ENCODE results near the gene METTL22.

Gene METTL22

DNA sequence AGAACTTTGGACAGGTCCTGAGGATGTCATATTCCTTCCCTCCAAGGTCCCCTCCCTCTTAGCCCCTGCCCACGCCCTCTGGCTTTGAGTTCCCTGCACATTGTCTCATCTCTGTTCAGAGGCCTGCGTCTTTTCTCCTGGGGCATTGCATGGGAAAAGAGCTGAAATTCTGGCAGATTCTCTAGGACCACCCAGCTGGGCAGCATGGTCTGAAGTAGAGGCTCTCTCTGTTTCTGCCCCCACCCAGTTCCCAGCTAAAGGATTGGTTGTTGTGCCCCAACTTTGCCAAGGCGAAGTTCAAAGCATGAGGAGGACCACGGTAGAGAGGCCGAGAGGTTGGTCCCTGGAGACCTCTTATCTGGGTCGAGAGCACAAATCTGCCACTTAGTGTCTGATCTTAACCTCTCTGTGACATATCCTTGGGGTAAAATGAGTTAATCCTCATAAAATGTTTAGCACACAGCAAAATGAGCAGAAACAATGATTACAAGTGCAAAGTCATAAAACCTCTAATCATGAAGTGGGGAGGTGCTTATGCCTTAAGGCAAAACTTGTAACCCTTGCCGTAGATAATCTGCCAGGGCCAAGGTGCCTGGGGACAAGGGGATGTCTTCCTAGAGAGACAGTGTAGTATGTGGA, 55.4 kb downstream of the METTL22 start:
- TF ChIP-seq, protein P1, sequence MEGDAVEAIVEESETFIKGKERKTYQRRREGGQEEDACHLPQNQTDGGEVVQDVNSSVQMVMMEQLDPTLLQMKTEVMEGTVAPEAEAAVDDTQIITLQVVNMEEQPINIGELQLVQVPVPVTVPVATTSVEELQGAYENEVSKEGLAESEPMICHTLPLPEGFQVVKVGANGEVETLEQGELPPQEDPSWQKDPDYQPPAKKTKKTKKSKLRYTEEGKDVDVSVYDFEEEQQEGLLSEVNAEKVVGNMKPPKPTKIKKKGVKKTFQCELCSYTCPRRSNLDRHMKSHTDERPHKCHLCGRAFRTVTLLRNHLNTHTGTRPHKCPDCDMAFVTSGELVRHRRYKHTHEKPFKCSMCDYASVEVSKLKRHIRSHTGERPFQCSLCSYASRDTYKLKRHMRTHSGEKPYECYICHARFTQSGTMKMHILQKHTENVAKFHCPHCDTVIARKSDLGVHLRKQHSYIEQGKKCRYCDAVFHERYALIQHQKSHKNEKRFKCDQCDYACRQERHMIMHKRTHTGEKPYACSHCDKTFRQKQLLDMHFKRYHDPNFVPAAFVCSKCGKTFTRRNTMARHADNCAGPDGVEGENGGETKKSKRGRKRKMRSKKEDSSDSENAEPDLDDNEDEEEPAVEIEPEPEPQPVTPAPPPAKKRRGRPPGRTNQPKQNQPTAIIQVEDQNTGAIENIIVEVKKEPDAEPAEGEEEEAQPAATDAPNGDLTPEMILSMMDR (IDR thresholded peaks at IDR 0.05; ENCODE audit: low read depth, low read length, missing control alignments), result no peak

DNA sequence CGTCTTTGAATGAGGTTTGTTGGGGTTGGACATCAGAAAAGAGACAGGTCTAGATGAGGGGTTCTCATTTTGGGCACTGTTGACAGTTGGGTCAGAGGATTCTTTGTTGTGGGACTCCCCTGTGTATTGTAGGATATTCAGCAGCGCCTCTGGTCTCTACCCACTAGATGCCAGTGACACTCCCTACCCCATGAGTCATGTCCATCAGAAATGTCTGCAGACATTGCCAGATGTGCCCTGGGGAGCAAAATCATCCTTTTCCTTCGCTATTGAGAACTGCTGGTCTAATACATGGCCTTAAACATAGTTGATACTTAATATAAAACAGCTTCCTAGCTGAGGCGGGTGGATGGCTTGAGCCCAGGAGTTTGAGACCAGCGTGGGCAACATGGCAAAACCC, 56.0 kb downstream of the METTL22 start:
- TF ChIP-seq, protein P1 (IDR thresholded peaks at IDR 0.05; ENCODE audit: low read depth, low read length, missing control alignments), result no peak
- no peak for DNase-seq (ENCODE audit: extremely low read depth, low read depth)
- H3K4me3 ChIP-seq (replicated peaks; ENCODE audit: low read depth, low read length), result no peak overlapping the region

More for the DNA sequence above, 55.4 kb downstream of the METTL22 start:
- no peak for DNase-seq (ENCODE audit: extremely low read depth, low read depth)
- no peak overlapping the region for H3K4me3 ChIP-seq (replicated peaks; ENCODE audit: low read depth, low read length)

DNA sequence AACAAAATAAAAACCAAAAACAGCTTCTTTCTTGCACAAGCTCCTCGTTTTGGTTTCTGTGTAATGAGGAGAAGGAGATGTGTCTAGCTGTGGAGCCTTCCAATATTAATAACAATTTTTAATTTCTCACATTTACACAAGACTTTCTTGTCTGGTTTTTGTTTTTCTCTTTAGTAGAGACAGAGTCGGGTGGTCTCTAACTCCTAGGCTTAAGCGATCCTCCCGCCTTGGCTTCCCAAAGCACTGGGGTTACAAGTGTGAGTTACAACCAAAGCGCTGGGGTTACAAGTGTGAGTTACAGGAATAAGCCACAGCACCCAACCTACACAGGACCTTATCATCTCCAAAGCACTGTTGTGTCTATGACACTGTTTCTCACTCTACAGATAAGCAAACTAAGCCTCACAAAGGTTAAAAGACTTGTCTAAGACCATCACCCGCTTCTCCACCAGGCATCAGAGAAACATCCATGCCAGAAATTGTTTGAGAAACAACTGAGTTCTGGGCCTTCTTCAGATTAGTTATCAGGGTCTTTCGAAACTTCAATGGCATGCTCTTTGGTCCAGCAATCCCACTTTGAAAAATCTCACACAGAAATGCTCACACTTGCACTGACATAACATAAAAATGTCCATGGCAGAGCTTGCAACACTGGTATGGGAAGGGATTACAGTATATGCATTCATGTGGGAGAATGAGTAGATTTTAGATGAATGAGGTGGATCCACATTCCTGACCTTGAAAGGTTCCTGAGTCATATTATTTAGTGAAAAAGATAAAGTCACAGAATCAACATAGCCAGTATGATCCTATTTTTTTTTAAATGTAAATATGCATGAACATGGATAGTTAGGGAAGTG, 56.8 kb downstream of the METTL22 start:
- no peak for DNase-seq (ENCODE audit: extremely low read depth, low read depth)
- TF ChIP-seq, protein P1 (IDR thresholded peaks at IDR 0.05; ENCODE audit: low read depth, low read length, missing control alignments), result no peak
- H3K4me3 ChIP-seq (replicated peaks; ENCODE audit: low read depth, low read length), result no peak overlapping the region

DNA sequence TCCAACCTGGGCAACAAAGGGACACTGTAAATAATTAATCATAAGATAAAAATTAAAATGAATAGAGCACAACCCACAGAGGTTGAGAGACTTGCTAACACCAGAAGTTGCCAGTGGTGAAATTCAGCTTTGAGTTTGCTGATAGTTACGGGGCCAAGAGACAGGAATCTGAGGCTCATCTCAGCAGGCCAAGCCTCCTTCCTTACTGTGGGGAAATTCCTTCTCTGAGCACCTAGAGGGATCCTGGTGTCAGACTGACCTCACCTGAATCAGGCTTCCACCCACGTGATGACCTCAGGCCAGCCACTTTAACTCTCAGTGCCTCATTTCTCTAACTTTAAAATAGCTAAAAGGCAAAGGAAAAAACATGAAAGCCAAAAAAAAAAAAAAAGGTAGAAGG, 57.7 kb downstream of the METTL22 start:
- TF ChIP-seq, protein P1 (IDR thresholded peaks at IDR 0.05; ENCODE audit: low read depth, low read length, missing control alignments), result no peak
- DNase-seq (ENCODE audit: extremely low read depth, low read depth), result no peak
- H3K4me3 ChIP-seq (replicated peaks; ENCODE audit: low read depth, low read length), result no peak overlapping the region

DNA sequence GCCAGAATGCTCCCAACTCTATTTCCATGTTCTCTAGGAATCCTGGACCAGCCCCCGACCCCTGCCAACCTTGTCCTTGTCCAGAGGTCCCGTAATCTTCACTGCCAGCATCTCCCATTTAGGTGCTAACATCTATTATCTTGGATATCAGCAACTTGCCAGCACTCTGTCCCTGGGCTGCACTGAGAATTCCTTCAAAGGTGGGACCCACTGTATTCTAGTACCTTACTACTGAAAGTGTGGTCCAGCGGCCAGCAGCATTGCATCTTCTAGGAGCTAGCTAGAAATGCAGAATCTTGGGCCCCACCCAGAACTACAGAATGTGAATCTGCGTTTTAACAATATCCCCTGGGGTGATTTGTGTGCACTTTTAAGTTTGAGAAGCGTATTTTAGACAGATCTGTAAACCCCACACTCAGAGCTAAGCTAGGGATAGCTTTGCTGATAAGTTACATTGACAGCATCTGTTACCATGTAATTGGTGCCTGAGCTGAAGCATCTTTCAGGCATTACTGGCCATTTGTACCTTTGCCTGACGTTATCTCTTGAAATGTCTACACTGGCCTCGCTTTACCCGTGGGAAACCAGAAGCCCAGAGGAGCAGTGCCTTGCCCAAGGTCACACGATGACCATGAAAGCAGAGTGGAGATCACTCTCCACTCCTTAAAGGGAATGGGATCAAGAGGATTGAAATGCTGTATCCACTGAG, 61.2 kb downstream of the METTL22 start:
- DNase-seq (ENCODE audit: extremely low read depth, low read depth), result no peak
- H3K4me3 ChIP-seq (replicated peaks; ENCODE audit: low read depth, low read length), result no peak overlapping the region
- TF ChIP-seq, protein P1 (IDR thresholded peaks at IDR 0.05; ENCODE audit: low read depth, low read length, missing control alignments), result no peak

DNA sequence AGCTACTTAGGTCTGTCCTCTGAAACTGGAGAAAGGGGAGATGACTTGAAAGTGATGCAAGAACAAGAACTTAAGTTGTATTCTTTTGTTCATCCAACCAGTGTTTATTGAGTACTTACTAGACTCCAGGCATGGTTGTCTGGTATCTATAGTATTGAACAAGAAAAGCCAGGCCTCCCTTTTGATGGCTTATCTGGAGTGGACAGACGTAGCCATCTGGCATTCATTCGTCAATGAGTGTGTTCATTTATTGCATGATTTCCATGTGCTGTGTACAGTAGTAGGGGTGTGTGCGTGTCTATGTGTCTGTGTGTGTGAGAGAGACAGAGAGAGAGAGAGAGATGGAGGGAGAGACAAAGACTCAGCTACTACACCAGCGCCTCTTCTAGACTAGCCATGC, 62.1 kb downstream of the METTL22 start:
- no peak overlapping the region for H3K4me3 ChIP-seq (replicated peaks; ENCODE audit: low read depth, low read length)
- no peak for DNase-seq (ENCODE audit: extremely low read depth, low read depth)
- TF ChIP-seq, protein P1 (IDR thresholded peaks at IDR 0.05; ENCODE audit: low read depth, low read length, missing control alignments), result no peak

All from HFF-Myc (cell line).